NT2/D1 (cell line): ENCODE data around the gene TBC1D22A.

Experiments used
- SUZ12 ChIP-seq: IDR thresholded peaks from 2 replicates; pipeline ENCODE4 v1.6.1; 2011; ENCODE audit not compliant: insufficient read length, insufficient read depth; ENCODE audit errors: extremely low read depth
- YY1 ChIP-seq: IDR thresholded peaks from 2 replicates; pipeline ENCODE4 v1.6.1; 2011; ENCODE audit not compliant: insufficient read length, insufficient read depth
- ZNF274 ChIP-seq: IDR thresholded peaks from 2 replicates; pipeline ENCODE4 v1.6.1; 2011; ENCODE audit warnings: mild to moderate bottlenecking, low read depth, low read length

DNA sequence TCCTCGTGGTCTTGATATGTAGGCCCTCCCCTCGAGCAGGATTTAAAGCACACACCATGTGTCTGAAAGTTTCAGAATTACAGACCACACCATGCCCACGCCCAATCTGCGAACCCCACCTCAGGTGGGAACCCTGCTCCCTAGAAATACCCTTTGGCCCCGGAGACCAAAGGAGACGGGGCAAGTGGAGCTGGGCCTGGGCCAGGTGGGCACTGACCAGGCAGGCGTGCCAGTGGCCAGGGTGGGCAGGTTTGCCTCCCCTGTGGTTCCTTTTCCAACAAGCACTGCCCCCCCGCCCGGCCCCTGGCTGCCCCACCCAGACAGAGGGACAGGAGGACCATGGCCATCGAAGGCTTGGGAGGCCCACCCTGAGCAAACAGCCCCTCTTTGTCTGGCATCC, 400.4 kb downstream of the TBC1D22A start:
- no peak for TF ChIP-seq YY1
- TF ChIP-seq ZNF274 = no peak
- no peak for TF ChIP-seq SUZ12
